Smooth muscle cell (in vitro differentiated cells): Measurements from ENCODE around the gene SLC39A9. TPM values are rescaled to one million over a fixed set of nuclear protein-coding genes. Genes with fewer than 3 reads are reported as not detected.

Experiments used
- DNase-seq: peaks from one replicate; lab custom pipeline; 2025; ENCODE audit not compliant: unreplicated experiment; lab: John Stamatoyannopoulos, UW
- H2AFZ ChIP-seq: fragments of 200-600 bp; sonication (generic); 2 replicates; pipeline ENCODE4 v1.6.0; 2016; ENCODE audit warnings: antibody characterized with exemption, low read depth, mild to moderate bottlenecking
- H3F3A ChIP-seq: fragments of 200-600 bp; sonication (generic); 2 replicates; pipeline ENCODE4 v1.6.0; 2017; ENCODE audit warnings: antibody characterized with exemption, low read depth
- H3K27ac ChIP-seq: fragments of 200-600 bp; sonication (generic); 2 replicates; pipeline ENCODE4 v1.5.1; 2016; ENCODE audit warnings: low read depth, mild to moderate bottlenecking
- H3K27me3 ChIP-seq: fragments of 200-600 bp; sonication (generic); 2 replicates; pipeline ENCODE4 v1.6.1; 2016; ENCODE audit warnings: low read depth, mild to moderate bottlenecking
- H3K36me3 ChIP-seq: fragments of 200-600 bp; sonication (generic); 2 replicates; pipeline ENCODE4 v1.5.1; 2016; ENCODE audit warnings: low read depth
- H3K4me1 ChIP-seq: fragments of 200-600 bp; sonication (generic); 2 replicates; pipeline ENCODE4 v1.5.1; 2016; ENCODE audit warnings: low read depth
- H3K4me2 ChIP-seq: fragments of 200-600 bp; sonication (generic); 2 replicates; pipeline ENCODE4 v1.6.0; 2016; ENCODE audit warnings: mild to moderate bottlenecking
- H3K4me3 ChIP-seq: fragments of 200-600 bp; sonication (generic); 2 replicates; pipeline ENCODE4 v1.5.1; 2016; ENCODE audit warnings: mild to moderate bottlenecking
- H3K79me2 ChIP-seq: fragments of 200-600 bp; sonication (generic); 2 replicates; pipeline ENCODE4 v1.6.0; 2016; ENCODE audit warnings: low read depth, mild to moderate bottlenecking
- H3K9ac ChIP-seq: fragments of 200-600 bp; sonication (generic); 2 replicates; pipeline ENCODE4 v1.6.0; 2016; ENCODE audit warnings: low read depth
- H3K9me3 ChIP-seq: fragments of 200-600 bp; sonication (generic); replicated peaks from 2 replicates; pipeline ENCODE4 v1.5.1; 2016; ENCODE audit warnings: low read depth
- H4K20me1 ChIP-seq: fragments of 200-600 bp; sonication (generic); 2 replicates; pipeline ENCODE4 v1.6.0; 2016; ENCODE audit warnings: low read depth
- WGBS: methylation state at CpG from one replicate; pipeline ENCODE4 v1.1.7; 2016; ENCODE audit warnings: low lambda C conversion rate; 5-methylcytosine and 5-hydroxymethylcytosine counted together
- polyA plus RNA-seq: library from polyadenylated mRNA; unstranded; fragments of >200 nt; fragmentation: Nextera tagmentation; extraction: Ambion mirVana; gene quantifications from 2 replicates; pipeline ENCODE4 v1.2.1, GENCODE V29; 2016
- total RNA-seq: library from RNA; depleted of rRNA; stranded (reverse); fragments of >200 nt; gene quantifications from 2 replicates; pipeline ENCODE4 v1.2.3, GENCODE V29; 2014
- TF ChIP-seq, protein P1 (sequence below): fragments of 200-600 bp; sonication (generic); IDR thresholded peaks from 2 replicates; pipeline ENCODE4 v1.5.1; 2017; ENCODE audit warnings: borderline replicate concordance, mild to moderate bottlenecking, antibody characterized with exemption; ENCODE audit not compliant: insufficient read depth, poor library complexity, severe bottlenecking

SLC39A9 gene
- total and polyA plus RNA-seq, 2 experiments from 2014 or later = 42.8 to 106 TPM

DNA sequence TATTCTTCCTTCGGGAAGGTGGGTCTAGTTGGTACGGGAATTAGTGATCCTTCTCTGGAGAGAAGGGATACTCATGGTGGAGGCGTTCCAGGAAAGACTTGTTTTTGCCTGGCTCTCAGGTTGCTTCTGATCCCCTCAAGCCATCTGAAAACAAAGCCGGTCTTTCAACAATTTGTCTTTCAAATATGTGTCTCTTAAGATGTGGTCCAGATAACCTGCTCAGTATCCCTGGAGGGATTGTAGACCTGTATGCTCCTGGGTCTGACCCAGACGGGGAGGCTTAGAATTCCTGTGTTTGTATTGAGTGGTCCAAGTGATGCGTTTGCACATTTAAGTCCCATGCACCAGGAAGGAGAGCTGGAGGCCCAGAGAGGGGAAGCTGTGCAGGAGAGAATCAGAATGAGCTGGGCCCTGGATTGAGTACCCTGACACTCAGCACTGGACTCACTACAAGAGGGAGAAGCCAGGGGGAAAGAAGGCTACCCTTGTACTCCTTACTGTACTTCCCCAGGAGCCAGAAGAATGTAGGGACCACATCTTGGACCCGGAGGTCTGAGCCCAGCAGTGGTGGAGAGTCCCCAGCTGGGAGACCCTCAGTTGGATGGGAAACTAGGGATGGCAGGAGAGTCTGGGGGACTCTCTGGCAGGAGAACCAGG lies 40.8 kb upstream of the SLC39A9 start:
- Histone ChIP-seq H3K9me3 (no peaks in the 10 kb centered on the region), H4K20me1 (no peaks in the 10 kb centered on the region), H3F3A (no peaks in the 10 kb centered on the region), H3K36me3 (no peaks in the 10 kb centered on the region), H3K9ac (no peak overlapping the region), H2AFZ (no peak overlapping the region), H3K4me1 (no peaks in the 10 kb centered on the region), H3K4me3 (no peak overlapping the region), H3K4me2 (no peak overlapping the region), H3K27me3 (peaks cover 4% of the 10 kb centered on the region), H3K27ac (no peak overlapping the region), H3K79me2 (no peaks in the 10 kb centered on the region)
- 69% methylated on average over 7 of the region's 7 CpGs for WGBS
- TF ChIP-seq, protein P1, sequence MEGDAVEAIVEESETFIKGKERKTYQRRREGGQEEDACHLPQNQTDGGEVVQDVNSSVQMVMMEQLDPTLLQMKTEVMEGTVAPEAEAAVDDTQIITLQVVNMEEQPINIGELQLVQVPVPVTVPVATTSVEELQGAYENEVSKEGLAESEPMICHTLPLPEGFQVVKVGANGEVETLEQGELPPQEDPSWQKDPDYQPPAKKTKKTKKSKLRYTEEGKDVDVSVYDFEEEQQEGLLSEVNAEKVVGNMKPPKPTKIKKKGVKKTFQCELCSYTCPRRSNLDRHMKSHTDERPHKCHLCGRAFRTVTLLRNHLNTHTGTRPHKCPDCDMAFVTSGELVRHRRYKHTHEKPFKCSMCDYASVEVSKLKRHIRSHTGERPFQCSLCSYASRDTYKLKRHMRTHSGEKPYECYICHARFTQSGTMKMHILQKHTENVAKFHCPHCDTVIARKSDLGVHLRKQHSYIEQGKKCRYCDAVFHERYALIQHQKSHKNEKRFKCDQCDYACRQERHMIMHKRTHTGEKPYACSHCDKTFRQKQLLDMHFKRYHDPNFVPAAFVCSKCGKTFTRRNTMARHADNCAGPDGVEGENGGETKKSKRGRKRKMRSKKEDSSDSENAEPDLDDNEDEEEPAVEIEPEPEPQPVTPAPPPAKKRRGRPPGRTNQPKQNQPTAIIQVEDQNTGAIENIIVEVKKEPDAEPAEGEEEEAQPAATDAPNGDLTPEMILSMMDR = no peak
- DNase-seq = no peak

- H3K9me3 ChIP-seq = no peaks in the 10 kb centered on the region
- H4K20me1 ChIP-seq = no peaks in the 10 kb centered on the region
These were observed 40.1 kb upstream of the SLC39A9 start for GRCh38 chr14:69358233-69358963.

GRCh38 chr14:69358966-69359365 lies 39.5 kb upstream of the SLC39A9 start:
- Histone ChIP-seq H3K4me2 (no peak overlapping the region), H3K9ac (no peak overlapping the region), H3K27ac (no peak overlapping the region), H3K36me3 (no peaks in the 10 kb centered on the region), H2AFZ (no peak overlapping the region), H3K4me1 (no peaks in the 10 kb centered on the region), H3K79me2 (no peaks in the 10 kb centered on the region), H3F3A (no peaks in the 10 kb centered on the region), H3K27me3 (no peaks in the 10 kb centered on the region), H3K9me3 (no peaks in the 10 kb centered on the region), H3K4me3 (no peak overlapping the region), H4K20me1 (no peaks in the 10 kb centered on the region)
- DNase-seq = no peak
- TF ChIP-seq, protein P1 = no peak
- 97% methylated on average over 3 of the region's 3 CpGs for WGBS

More at GRCh38 chr14:69358233-69358963, 40.1 kb upstream of the SLC39A9 start:
- TF ChIP-seq, protein P1 = no peak
- Histone ChIP-seq H3K4me1 (no peaks in the 10 kb centered on the region), H2AFZ (no peak overlapping the region), H3K4me2 (no peak overlapping the region), H3F3A (no peaks in the 10 kb centered on the region), H3K4me3 (no peak overlapping the region), H3K36me3 (no peaks in the 10 kb centered on the region), H3K9ac (no peak overlapping the region), H3K27me3 (peaks cover under 1% of the 10 kb centered on the region), H3K79me2 (no peaks in the 10 kb centered on the region), H3K27ac (no peak overlapping the region)
- WGBS = 90% methylated on average over 12 of the region's 12 CpGs
- no peak for DNase-seq
